Putamen (tissue), 1 donor: ENCODE measurements around the gene USP6NL.

Source experiments
- DNase-seq: peaks from one replicate; pipeline ENCODE4 v3.0.0-alpha.2; 2016; ENCODE audit warnings: low spot score

Gene USP6NL

GRCh38 chr10:11551104-11551503 is 60.3 kb downstream of the USP6NL start:
- DNase-seq: no peak

GRCh38 chr10:11548768-11549099 is 62.7 kb downstream of the USP6NL start:
- no peak for DNase-seq

- DNase-seq: no peak
These were observed 63.2 kb downstream of the USP6NL start for GRCh38 chr10:11548065-11548767.

- DNase-seq: no peak
These were observed 64.9 kb downstream of the USP6NL start for GRCh38 chr10:11546581-11546980.

GRCh38 chr10:11541296-11541695 is 70.2 kb downstream of the USP6NL start:
- no peak for DNase-seq

- DNase-seq: no peak
These were observed 72.1 kb downstream of the USP6NL start for GRCh38 chr10:11539191-11539868.

GRCh38 chr10:11538834-11539190 is 72.6 kb downstream of the USP6NL start:
- DNase-seq: no peak

- DNase-seq: no peak
These were observed 75.2 kb downstream of the USP6NL start for GRCh38 chr10:11536228-11536627.

GRCh38 chr10:11535346-11535959 is 76.0 kb downstream of the USP6NL start:
- no peak for DNase-seq

GRCh38 chr10:11533328-11533781 is 78.1 kb downstream of the USP6NL start:
- DNase-seq: no peak

GRCh38 chr10:11532306-11532705 is 79.1 kb downstream of the USP6NL start:
- DNase-seq: no peak

GRCh38 chr10:11530806-11531205 is 80.6 kb downstream of the USP6NL start:
- DNase-seq: no peak

GRCh38 chr10:11529276-11529903 is 82.1 kb downstream of the USP6NL start:
- DNase-seq: no peak

- DNase-seq: no peak
These were observed 83.2 kb downstream of the USP6NL start for GRCh38 chr10:11528286-11528685.

- no peak for DNase-seq
These were observed 83.7 kb downstream of the USP6NL start for GRCh38 chr10:11527691-11528255.

GRCh38 chr10:11527068-11527467 is 84.4 kb downstream of the USP6NL start:
- DNase-seq: no peak

GRCh38 chr10:11525503-11525902 is 85.9 kb downstream of the USP6NL start:
- DNase-seq: no peak

- no peak for DNase-seq
These were observed 88.6 kb downstream of the USP6NL start for GRCh38 chr10:11522821-11523245.

GRCh38 chr10:11521860-11522259 is 89.6 kb downstream of the USP6NL start:
- DNase-seq: no peak

GRCh38 chr10:11520892-11521291 is 90.6 kb downstream of the USP6NL start:
- no peak for DNase-seq

GRCh38 chr10:11517150-11517549 is 94.3 kb downstream of the USP6NL start:
- DNase-seq: no peak

- DNase-seq: no peak
These were observed 95.1 kb downstream of the USP6NL start for GRCh38 chr10:11516431-11516746.
